ENCODE measurements around the gene RFTN1. TPM values are rescaled to one million over a fixed set of nuclear protein-coding genes. Genes with fewer than 3 reads are reported as not detected.

RFTN1 gene
- total RNA-seq, 1 donor from 2014 or later, result 84.1 TPM

- Mint-ChIP-seq H3K36me3 (ENCODE audit: unreplicated experiment) (peaks cover 9% of the 10 kb centered on the region), H3K27me3 (ENCODE audit: unreplicated experiment) (no peaks in the 10 kb centered on the region), H3K4me1 (ENCODE audit: unreplicated experiment) (peaks cover 96% of the 10 kb centered on the region), H3K9me3 (ENCODE audit: unreplicated experiment) (peaks cover 4% of the 10 kb centered on the region), H3K27ac (ENCODE audit: unreplicated experiment) (peak overlapping the region; percentile 67), H3K4me3 (ENCODE audit: unreplicated experiment) (peak overlapping the region; percentile 3)
- DNase-seq (ENCODE audit: extremely low spot score, unreplicated experiment), result no peak
- no peak for TF ChIP-seq CTCF (IDR thresholded peaks at IDR 0.05)
Observed at GRCh38 chr3:16480861-16481545, 32.5 kb downstream of the RFTN1 start.

GRCh38 chr3:16478516-16478915 is 35.0 kb downstream of the RFTN1 start:
- no peak for TF ChIP-seq CTCF (IDR thresholded peaks at IDR 0.05)
- Mint-ChIP-seq H3K4me3 (ENCODE audit: unreplicated experiment) (no peak overlapping the region), H3K27me3 (ENCODE audit: unreplicated experiment) (no peaks in the 10 kb centered on the region), H3K4me1 (ENCODE audit: unreplicated experiment) (peaks cover 96% of the 10 kb centered on the region), H3K9me3 (ENCODE audit: unreplicated experiment) (peaks cover 4% of the 10 kb centered on the region), H3K27ac (ENCODE audit: unreplicated experiment) (peak overlapping the region; percentile 62), H3K36me3 (ENCODE audit: unreplicated experiment) (peaks cover 20% of the 10 kb centered on the region)
- no peak for DNase-seq (ENCODE audit: extremely low spot score, unreplicated experiment)

- H3K27me3 Mint-ChIP-seq (ENCODE audit: unreplicated experiment), result no peaks in the 10 kb centered on the region
- no peak for DNase-seq (ENCODE audit: extremely low spot score, unreplicated experiment)
- H3K9me3 Mint-ChIP-seq (ENCODE audit: unreplicated experiment), result peaks cover 4% of the 10 kb centered on the region
- peaks cover 87% of the 10 kb centered on the region for H3K4me1 Mint-ChIP-seq (ENCODE audit: unreplicated experiment)
- peak overlapping the region; percentile 88 for H3K27ac Mint-ChIP-seq (ENCODE audit: unreplicated experiment)
- H3K4me3 Mint-ChIP-seq (ENCODE audit: unreplicated experiment), result no peak overlapping the region
- no peak for TF ChIP-seq CTCF (IDR thresholded peaks at IDR 0.05)
- H3K36me3 Mint-ChIP-seq (ENCODE audit: unreplicated experiment), result peaks cover 23% of the 10 kb centered on the region
Observed at GRCh38 chr3:16477521-16477920, 36.0 kb downstream of the RFTN1 start.

GRCh38 chr3:16477056-16477455 is 36.4 kb downstream of the RFTN1 start:
- Mint-ChIP-seq H3K27ac (ENCODE audit: unreplicated experiment) (peak overlapping the region; percentile 88), H3K36me3 (ENCODE audit: unreplicated experiment) (peaks cover 27% of the 10 kb centered on the region), H3K27me3 (ENCODE audit: unreplicated experiment) (no peaks in the 10 kb centered on the region), H3K4me3 (ENCODE audit: unreplicated experiment) (no peak overlapping the region), H3K4me1 (ENCODE audit: unreplicated experiment) (peaks cover 82% of the 10 kb centered on the region), H3K9me3 (ENCODE audit: unreplicated experiment) (peaks cover 4% of the 10 kb centered on the region)
- DNase-seq (ENCODE audit: extremely low spot score, unreplicated experiment), result no peak
- no peak for TF ChIP-seq CTCF (IDR thresholded peaks at IDR 0.05)

- no peaks in the 10 kb centered on the region for H3K27me3 Mint-ChIP-seq (ENCODE audit: unreplicated experiment)
Observed at GRCh38 chr3:16476636-16477035, 36.9 kb downstream of the RFTN1 start.

More at GRCh38 chr3:16476636-16477035, 36.9 kb downstream of the RFTN1 start:
- peaks cover 31% of the 10 kb centered on the region for H3K36me3 Mint-ChIP-seq (ENCODE audit: unreplicated experiment)
- H3K4me1 Mint-ChIP-seq (ENCODE audit: unreplicated experiment), result peaks cover 78% of the 10 kb centered on the region
- peaks cover 4% of the 10 kb centered on the region for H3K9me3 Mint-ChIP-seq (ENCODE audit: unreplicated experiment)
- no peak for TF ChIP-seq CTCF (IDR thresholded peaks at IDR 0.05)
- peak overlapping the region; percentile 88 for H3K27ac Mint-ChIP-seq (ENCODE audit: unreplicated experiment)
- peak overlapping the region; percentile 39 for H3K4me3 Mint-ChIP-seq (ENCODE audit: unreplicated experiment)
- no peak for DNase-seq (ENCODE audit: extremely low spot score, unreplicated experiment)

Data from osteocyte (in vitro differentiated cells).